ENCODE results near the gene PCYT2. TPM values are rescaled to one million over a fixed set of nuclear protein-coding genes. Genes with fewer than 3 reads are reported as not detected.

The PCYT2 gene
- total and polyA plus RNA-seq, 9 of the 15 experiments (the other 6 are each of a cell fraction or from before 2014, with no cell fraction given), result 0.92 to 134 (median 82.5) TPM

DNA sequence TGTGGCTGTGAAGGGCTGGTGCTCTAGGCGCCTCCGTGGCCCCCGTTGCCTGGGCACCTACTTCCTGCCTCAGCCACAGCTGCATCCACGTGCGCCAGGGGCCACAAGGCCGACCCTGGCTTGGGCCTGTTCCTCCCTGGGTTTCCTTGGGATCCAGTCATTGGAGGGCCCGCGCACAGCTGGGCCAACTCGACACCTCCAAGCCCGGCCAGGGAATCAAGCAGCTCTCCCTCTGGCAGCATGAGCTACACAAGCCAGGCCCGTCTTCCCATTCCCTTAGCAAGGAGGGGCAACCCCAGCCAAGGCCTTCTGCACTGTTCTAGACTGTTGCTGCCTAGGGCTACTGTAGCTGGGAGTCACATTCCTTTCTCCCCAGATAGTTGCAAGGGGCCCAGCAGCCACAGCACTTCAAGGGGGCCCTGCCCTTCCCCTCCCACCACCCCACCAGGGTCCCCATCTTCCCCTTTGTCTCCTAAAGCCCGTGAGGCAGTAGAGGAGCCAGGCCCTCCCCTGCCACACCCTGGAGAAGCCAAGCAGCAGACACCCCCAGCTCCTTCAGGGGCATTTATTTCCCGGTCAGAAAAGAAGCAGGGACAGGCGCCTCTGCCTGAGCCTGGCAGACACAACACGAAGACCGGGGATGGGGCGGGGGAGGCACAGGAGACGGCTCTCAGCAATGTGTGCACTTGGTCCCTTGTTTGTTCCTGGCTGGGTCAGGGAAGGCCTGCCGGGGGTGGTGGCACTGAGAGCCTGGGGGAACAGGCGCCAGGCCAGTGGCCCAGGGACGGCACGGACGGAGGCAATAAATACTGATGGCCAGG lies 43.8 kb downstream of the PCYT2 start (continued):
- TF ChIP-seq, protein P1, sequence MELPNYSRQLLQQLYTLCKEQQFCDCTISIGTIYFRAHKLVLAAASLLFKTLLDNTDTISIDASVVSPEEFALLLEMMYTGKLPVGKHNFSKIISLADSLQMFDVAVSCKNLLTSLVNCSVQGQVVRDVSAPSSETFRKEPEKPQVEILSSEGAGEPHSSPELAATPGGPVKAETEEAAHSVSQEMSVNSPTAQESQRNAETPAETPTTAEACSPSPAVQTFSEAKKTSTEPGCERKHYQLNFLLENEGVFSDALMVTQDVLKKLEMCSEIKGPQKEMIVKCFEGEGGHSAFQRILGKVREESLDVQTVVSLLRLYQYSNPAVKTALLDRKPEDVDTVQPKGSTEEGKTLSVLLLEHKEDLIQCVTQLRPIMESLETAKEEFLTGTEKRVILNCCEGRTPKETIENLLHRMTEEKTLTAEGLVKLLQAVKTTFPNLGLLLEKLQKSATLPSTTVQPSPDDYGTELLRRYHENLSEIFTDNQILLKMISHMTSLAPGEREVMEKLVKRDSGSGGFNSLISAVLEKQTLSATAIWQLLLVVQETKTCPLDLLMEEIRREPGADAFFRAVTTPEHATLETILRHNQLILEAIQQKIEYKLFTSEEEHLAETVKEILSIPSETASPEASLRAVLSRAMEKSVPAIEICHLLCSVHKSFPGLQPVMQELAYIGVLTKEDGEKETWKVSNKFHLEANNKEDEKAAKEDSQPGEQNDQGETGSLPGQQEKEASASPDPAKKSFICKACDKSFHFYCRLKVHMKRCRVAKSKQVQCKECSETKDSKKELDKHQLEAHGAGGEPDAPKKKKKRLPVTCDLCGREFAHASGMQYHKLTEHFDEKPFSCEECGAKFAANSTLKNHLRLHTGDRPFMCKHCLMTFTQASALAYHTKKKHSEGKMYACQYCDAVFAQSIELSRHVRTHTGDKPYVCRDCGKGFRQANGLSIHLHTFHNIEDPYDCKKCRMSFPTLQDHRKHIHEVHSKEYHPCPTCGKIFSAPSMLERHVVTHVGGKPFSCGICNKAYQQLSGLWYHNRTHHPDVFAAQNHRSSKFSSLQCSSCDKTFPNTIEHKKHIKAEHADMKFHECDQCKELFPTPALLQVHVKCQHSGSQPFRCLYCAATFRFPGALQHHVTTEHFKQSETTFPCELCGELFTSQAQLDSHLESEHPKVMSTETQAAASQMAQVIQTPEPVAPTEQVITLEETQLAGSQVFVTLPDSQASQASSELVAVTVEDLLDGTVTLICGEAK (IDR thresholded peaks at IDR 0.05), result no peak
- TF ChIP-seq, protein P1 (CRISPR knock-in tag; IDR thresholded peaks at IDR 0.05), result no peak
- TF ChIP-seq, protein P2, sequence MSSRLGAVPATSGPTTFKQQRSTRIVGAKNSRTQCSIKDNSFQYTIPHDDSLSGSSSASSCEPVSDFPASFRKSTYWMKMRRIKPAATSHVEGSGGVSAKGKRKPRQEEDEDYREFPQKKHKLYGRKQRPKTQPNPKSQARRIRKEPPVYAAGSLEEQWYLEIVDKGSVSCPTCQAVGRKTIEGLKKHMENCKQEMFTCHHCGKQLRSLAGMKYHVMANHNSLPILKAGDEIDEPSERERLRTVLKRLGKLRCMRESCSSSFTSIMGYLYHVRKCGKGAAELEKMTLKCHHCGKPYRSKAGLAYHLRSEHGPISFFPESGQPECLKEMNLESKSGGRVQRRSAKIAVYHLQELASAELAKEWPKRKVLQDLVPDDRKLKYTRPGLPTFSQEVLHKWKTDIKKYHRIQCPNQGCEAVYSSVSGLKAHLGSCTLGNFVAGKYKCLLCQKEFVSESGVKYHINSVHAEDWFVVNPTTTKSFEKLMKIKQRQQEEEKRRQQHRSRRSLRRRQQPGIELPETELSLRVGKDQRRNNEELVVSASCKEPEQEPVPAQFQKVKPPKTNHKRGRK (tag; IDR thresholded peaks at IDR 0.05), result no peak
- TF ChIP-seq ETV1 (tag; conservative IDR thresholded peaks at IDR 0.05; ENCODE audit: low read depth) (no peak; the same call in 1 of the 2 replicates), RBM14 (IDR thresholded peaks at IDR 0.05; ENCODE audit: borderline replicate concordance, insufficient read depth, low read depth, low read length) (peak; percentile 95; the same call in 1 of the 2 replicates), TRIM24 (IDR thresholded peaks at IDR 0.05) (0 out of 4 replicates have a peak, but pooled peaks of 1 of the 2 experiments have one; percentile 5), JUNB (CRISPR knock-in tag; conservative IDR thresholded peaks at IDR 0.05) (no peak), ZC3H8 (IDR thresholded peaks at IDR 0.05) (no peak), ZFPM2 (CRISPR knock-in tag; IDR thresholded peaks at IDR 0.05) (peak; percentile 3; the same call in 1 of the 2 replicates), SAFB2 (IDR thresholded peaks at IDR 0.05; ENCODE audit: borderline replicate concordance, low read depth, low read length, severe bottlenecking) (no peak), NCOR1 (IDR thresholded peaks at IDR 0.05) (peak; percentile 30), NFIX (CRISPR knock-in tag; IDR thresholded peaks at IDR 0.05; ENCODE audit: low read depth) (no peak), HMG20B (CRISPR knock-in tag; IDR thresholded peaks at IDR 0.05) (0 out of 2 replicates have a peak, but pooled peaks have one; percentile 49), RBFOX2 (IDR thresholded peaks at IDR 0.05; ENCODE audit: low read depth, low read length) (peak; percentile 79)
- TF ChIP-seq, protein P3, sequence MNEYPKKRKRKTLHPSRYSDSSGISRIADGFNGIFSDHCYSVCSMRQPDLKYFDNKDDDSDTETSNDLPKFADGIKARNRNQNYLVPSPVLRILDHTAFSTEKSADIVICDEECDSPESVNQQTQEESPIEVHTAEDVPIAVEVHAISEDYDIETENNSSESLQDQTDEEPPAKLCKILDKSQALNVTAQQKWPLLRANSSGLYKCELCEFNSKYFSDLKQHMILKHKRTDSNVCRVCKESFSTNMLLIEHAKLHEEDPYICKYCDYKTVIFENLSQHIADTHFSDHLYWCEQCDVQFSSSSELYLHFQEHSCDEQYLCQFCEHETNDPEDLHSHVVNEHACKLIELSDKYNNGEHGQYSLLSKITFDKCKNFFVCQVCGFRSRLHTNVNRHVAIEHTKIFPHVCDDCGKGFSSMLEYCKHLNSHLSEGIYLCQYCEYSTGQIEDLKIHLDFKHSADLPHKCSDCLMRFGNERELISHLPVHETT (CRISPR knock-in tag; conservative IDR thresholded peaks at IDR 0.05 in 1 of 2, IDR thresholded peaks at IDR 0.05 in 1 of 2), result no peak
